ENCODE measurements around the gene DAZAP1. TPM values are rescaled to one million over a fixed set of nuclear protein-coding genes. Genes with fewer than 3 reads are reported as not detected.

The DAZAP1 gene
- total RNA-seq, 2 donors from 2014 or later = 154 to 179 TPM

DNA sequence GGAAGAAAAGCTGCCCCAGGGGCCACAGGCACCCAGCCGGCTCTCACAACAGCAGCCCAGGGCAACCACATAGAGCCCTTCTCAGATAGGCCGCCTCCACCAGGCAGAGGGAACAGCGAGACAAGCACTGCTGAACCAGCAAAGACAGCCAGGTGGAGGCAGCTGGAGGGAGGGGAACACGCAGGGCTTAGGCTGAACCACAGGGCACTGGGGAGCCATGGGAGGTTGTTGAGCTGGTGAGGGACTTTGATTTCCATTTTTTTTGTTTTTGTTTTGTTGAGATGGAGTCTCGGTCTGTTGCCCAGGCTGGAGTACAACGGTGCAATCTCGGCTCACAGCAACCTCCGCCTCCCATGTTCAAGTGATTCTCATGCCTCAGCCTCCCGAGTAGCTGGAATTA is 9.5 kb upstream of the DAZAP1 start:
- no peaks in the 10 kb centered on the region for H3K9me3 ChIP-seq (ENCODE audit: control insufficient read depth, low read length)
- no peak overlapping the region for H3K4me3 ChIP-seq (ENCODE audit: low read length)
- no peaks in the 10 kb centered on the region for H3K27me3 ChIP-seq (ENCODE audit: control insufficient read depth, insufficient read depth, low read length, poor library complexity, severe bottlenecking)
- H3K36me3 Mint-ChIP-seq (ENCODE audit: low read depth) = peaks cover 10% of the 10 kb centered on the region
- H3K4me1 ChIP-seq (ENCODE audit: control insufficient read depth, insufficient read depth, low read length) = no peaks in the 10 kb centered on the region
- no peaks in the 10 kb centered on the region for H3K27me3 Mint-ChIP-seq (ENCODE audit: insufficient read depth)
- no peak overlapping the region for H3K27ac ChIP-seq (ENCODE audit: low read depth, low read length)
- peaks cover 2% of the 10 kb centered on the region for H3K4me1 Mint-ChIP-seq
- WGBS, 2 experiments (ENCODE audit: insufficient coverage in 1 of 2, insufficient read length in 1 of 2) = 89 to 100% methylated on average over 2 to 9 of the region's 9 CpGs
- H3K36me3 ChIP-seq (ENCODE audit: control insufficient read depth, insufficient read depth, low read length) = no peaks in the 10 kb centered on the region
- no peaks in the 10 kb centered on the region for H3K9me3 Mint-ChIP-seq
- no peak for DNase-seq
- TF ChIP-seq CTCF (conservative IDR thresholded peaks at IDR 0.05) = no peak
- no peak overlapping the region for H3K27ac Mint-ChIP-seq
- H3K9ac ChIP-seq (ENCODE audit: extremely low read depth, low read length, poor library complexity, severe bottlenecking) = no peak overlapping the region
- H3K4me3 Mint-ChIP-seq = no peak overlapping the region

DNA sequence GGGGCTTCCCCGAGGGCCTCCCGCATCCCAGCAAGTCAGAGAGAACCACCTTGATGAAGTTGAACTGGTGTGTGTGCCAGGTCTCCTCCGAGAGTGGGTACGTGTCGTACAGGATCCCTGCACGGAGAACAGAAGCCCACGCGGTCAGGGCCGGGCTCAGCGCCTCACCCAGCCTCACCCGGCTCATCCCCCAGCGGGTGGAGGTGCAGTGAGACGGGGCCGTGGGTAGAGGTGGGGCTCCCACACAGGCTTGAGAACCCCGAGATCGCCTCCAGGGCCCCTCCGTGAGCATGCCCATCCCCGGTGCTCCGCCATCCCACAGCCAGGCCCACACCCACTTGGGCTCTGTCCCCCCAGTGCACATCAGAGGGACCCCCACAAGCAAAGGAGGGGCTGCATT is 8.3 kb upstream of the DAZAP1 start:
- peaks cover 2% of the 10 kb centered on the region for H3K4me1 Mint-ChIP-seq

DNA sequence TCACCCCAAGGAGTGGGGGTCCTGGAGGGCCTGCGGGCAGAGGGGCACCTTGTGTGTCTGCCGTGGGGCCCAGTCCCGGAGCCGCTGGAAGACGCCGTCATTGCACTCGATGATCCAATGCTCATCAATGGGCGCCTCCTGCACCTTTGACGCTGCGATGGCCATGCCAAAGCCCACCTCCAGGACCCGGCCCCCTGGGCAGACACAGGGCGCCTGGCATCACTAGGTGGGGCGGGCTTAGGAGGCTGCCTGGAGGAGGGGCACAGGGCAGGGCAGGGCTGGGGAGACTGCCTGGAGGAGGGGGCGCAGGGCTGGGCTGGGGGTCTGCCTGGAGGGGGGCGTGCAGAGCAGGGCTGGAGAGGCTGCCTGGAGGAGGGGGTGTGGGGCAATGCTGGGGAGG is 7.6 kb upstream of the DAZAP1 start:
- Mint-ChIP-seq H3K27ac (no peak overlapping the region), H3K27me3 (ENCODE audit: insufficient read depth) (no peaks in the 10 kb centered on the region), H3K4me3 (no peak overlapping the region), H3K9me3 (no peaks in the 10 kb centered on the region), H3K36me3 (ENCODE audit: low read depth) (peaks cover 5% of the 10 kb centered on the region), H3K4me1 (peaks cover 2% of the 10 kb centered on the region)
- H3K27me3 ChIP-seq (ENCODE audit: control insufficient read depth, insufficient read depth, low read length, poor library complexity, severe bottlenecking) = no peaks in the 10 kb centered on the region
- H3K36me3 ChIP-seq (ENCODE audit: control insufficient read depth, insufficient read depth, low read length) = no peaks in the 10 kb centered on the region
- no peak for TF ChIP-seq CTCF (conservative IDR thresholded peaks at IDR 0.05)
- WGBS, 2 experiments (ENCODE audit: insufficient coverage in 1 of 2, insufficient read length in 1 of 2) = 91 to 98% methylated on average over 11 to 15 of the region's 15 CpGs
- H3K27ac ChIP-seq (ENCODE audit: low read depth, low read length) = no peak overlapping the region
- no peak for DNase-seq
- no peak overlapping the region for H3K9ac ChIP-seq (ENCODE audit: extremely low read depth, low read length, poor library complexity, severe bottlenecking)
- H3K9me3 ChIP-seq (ENCODE audit: control insufficient read depth, low read length) = no peaks in the 10 kb centered on the region
- H3K4me3 ChIP-seq (ENCODE audit: low read length) = no peak overlapping the region
- no peaks in the 10 kb centered on the region for H3K4me1 ChIP-seq (ENCODE audit: control insufficient read depth, insufficient read depth, low read length)

More for the DNA sequence above, 8.3 kb upstream of the DAZAP1 start:
- Mint-ChIP-seq H3K4me3 (no peak overlapping the region), H3K36me3 (ENCODE audit: low read depth) (peaks cover 5% of the 10 kb centered on the region), H3K27ac (no peak overlapping the region), H3K9me3 (no peaks in the 10 kb centered on the region), H3K27me3 (ENCODE audit: insufficient read depth) (no peaks in the 10 kb centered on the region)
- Histone ChIP-seq H3K27me3 (ENCODE audit: control insufficient read depth, insufficient read depth, low read length, poor library complexity, severe bottlenecking) (no peaks in the 10 kb centered on the region), H3K9ac (ENCODE audit: extremely low read depth, low read length, poor library complexity, severe bottlenecking) (no peak overlapping the region), H3K9me3 (ENCODE audit: control insufficient read depth, low read length) (no peaks in the 10 kb centered on the region), H3K27ac (ENCODE audit: low read depth, low read length) (no peak overlapping the region), H3K4me3 (ENCODE audit: low read length) (no peak overlapping the region), H3K4me1 (ENCODE audit: control insufficient read depth, insufficient read depth, low read length) (no peaks in the 10 kb centered on the region), H3K36me3 (ENCODE audit: control insufficient read depth, insufficient read depth, low read length) (no peaks in the 10 kb centered on the region)
- DNase-seq = no peak
- 96 to 97% methylated on average over 10 to 19 of the region's 19 CpGs for WGBS, 2 experiments (ENCODE audit: insufficient coverage in 1 of 2, insufficient read length in 1 of 2)
- no peak for TF ChIP-seq CTCF (conservative IDR thresholded peaks at IDR 0.05)

All from endodermal cell (in vitro differentiated cells).